Caki2 (cell line): ENCODE measurements around the gene MAG. TPM values are rescaled to one million over a fixed set of nuclear protein-coding genes. Genes with fewer than 3 reads are reported as not detected.
"Not testable (repeated sequence)": the region's sequence is repeated elsewhere in the genome, so short reads cannot be mapped to it uniquely, and the experiment has no call there.

ENCODE experiments used
- DNase-seq: peaks from one replicate; pipeline ENCODE4 v3.0.0-alpha.2; 2015; ENCODE audit warnings: low read depth
- in situ Hi-C: cut with HindIII; loops from 2 replicates; pipeline ENCODE4 v1.10.0; 2016; ENCODE audit warnings: low sequenced_read_pairs, low pct_unique_long_range_greater_than_20kb, mixed read lengths
- total RNA-seq: library from RNA; depleted of rRNA; stranded (reverse); fragments of >200 nt; shearing (Covaris generic); gene quantifications from 2 replicates; pipeline ENCODE4 v1.2.3, GENCODE V29; 2014; ENCODE audit warnings: low replicate concordance

The MAG gene
- total RNA-seq, 1 experiment from 2014 or later: 5.7 TPM

DNA sequence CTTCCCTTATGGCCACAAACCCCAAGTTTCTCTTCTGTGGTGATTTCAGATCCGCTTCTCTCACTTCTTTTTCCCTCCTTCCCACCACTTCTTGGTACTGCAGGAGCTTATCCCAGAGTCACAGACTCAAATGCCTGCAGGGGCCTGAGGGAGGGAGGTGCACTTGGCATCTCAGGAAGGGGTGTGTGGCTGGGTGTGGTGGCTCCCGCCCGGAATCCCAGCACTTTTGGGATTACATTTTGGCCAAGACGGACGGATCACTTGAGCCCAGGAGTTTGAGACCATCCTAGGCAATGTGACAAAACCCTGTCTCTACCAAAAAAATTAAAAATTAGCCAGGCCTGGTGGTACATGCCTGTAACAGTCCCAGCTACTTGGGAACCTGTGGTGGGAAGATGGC lies 17.6 kb upstream of the MAG start:
- DNase-seq: no peak
- in situ Hi-C loops: no loop called here

DNA sequence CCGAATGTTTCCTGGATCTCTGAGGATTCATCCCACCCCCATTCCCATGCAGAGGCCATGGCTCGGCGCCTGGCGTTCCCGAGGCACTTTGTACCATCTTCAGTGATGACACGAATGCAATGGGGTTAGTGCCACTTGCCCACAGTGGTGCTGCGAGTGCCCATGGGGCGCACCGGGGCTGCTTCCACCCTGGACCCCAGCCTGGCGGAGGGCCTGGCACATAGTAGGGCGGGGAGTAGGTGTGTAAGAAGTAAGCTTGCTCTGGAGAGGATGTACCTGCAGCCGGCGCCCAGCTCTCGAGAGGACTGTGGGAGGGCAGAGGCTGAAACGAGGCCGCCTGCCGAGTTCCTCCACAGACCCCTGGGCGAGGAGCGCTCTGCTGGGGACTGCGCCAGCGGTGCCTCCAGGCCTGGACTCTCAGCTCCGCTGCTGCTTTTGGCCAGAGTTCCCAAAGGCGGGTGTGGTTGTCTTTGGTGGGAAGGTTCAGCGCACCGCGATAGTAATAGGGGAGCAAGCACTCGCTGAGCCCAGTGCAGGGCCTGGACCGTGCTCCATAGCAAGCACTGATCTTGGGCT lies 15.2 kb upstream of the MAG start:
- in situ Hi-C loops: no loop called here
- DNase-seq: no peak

DNA sequence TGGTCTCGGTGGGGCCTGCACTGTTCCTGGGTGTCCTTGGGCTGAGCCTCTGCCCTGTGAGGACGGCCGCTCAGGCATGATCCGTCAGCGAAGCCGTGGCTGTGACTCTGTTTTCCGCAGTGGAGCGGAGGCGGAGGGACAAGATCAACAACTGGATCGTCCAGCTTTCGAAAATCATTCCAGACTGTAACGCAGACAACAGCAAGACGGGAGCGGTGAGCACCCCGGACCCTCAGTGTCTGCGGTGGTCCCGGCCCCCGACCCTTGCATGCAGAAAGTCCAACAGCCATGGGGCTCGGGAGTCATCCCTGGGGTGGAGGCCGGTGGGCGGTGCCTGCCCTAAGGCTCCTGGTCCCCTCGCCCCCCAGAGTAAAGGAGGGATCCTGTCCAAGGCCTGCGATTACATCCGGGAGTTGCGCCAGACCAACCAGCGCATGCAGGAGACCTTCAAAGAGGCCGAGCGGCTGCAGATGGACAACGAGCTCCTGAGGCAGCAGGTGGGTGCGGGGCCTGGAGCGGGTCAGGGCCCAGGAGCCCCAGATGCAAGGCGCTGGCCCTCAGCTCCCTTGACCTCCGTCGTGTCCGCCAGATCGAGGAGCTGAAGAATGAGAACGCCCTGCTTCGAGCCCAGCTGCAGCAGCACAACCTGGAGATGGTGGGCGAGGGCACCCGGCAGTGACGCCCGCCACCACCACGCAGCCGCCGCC lies 13.2 kb upstream of the MAG start:
- no peak for DNase-seq
- in situ Hi-C loops: no loop called here

DNA sequence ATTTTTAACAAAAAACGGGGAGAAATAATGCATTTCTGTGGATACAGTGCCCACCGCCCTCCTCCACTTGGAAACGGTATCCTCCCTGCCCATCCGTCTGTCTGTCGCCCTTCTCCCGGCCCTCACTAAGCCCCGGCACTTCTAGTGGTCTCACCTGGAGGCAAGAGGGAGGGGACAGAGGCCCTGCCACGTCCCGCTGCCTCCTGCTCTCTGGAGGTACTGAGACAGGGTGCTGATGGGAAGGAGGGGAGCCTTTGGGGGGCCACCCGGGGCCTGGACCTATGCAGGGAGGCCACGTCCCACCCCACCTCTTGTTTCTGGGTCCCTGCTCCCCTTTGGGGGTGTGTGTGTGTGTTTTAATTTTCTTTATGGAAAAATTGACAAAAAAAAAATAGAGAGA lies 12.6 kb upstream of the MAG start:
- in situ Hi-C loops: no loop called here
- no peak for DNase-seq

DNA sequence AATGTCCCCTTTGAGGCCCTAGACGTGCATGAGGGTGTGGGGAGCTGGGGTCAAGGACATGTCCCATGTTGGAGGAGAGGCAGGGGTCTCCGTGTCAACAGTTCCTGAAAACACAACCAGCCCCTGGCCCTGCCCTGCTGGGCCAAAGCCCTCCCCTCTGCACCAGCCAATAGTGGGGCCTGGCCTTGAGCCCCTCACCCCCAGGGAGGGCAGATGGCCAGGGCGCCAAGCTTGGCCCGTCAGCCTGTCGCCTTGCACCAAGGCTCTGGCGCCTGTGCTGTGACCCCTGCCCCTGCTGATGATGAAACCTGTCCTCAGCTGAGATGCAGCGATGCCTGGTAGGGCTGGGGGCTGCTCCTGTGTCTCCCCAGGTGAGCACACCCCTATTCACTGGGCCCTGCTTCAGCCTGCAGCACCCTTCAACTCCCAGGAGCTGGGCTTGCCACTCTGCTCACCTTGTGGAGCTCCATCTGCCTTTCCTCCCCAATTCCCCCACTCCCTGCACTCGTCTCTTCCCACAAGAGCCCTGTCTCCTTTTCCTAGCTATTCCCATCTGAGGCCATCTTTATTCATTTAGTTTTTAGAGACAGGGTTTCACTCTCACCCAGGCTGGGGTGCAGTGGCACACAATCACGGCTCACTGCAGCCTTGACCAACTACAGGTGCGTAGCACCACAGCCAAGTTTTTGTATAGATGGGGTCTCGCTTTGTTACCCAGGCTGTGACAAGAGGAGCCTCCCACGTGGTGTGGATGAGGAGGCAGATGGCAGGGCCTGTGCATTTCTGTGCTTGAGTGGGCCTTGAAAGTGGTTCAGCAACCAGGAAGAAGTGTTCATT lies 11.8 kb upstream of the MAG start:
- no peak for DNase-seq
- in situ Hi-C loops: no loop called here

DNA sequence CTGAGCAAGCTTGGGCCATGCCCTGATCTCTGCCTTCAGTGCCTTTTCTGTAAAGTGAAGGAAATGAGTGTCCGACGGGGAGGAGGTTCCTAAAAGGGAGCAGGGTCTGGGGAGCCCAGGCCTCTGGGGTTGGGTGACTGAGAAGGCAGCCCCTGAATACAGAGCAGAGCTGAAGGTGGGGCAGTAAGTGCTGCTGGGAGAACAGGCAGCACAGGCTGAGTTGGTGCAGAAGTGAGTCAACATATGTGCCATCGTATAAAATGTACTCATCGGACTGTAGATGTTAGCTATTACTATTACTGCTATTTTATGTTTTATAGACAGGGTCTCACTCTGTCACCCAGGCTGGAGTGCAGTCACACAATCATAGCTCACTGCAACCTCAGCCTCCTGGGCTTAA lies 10.7 kb upstream of the MAG start:
- in situ Hi-C loops: no loop called here
- DNase-seq: no peak

DNA sequence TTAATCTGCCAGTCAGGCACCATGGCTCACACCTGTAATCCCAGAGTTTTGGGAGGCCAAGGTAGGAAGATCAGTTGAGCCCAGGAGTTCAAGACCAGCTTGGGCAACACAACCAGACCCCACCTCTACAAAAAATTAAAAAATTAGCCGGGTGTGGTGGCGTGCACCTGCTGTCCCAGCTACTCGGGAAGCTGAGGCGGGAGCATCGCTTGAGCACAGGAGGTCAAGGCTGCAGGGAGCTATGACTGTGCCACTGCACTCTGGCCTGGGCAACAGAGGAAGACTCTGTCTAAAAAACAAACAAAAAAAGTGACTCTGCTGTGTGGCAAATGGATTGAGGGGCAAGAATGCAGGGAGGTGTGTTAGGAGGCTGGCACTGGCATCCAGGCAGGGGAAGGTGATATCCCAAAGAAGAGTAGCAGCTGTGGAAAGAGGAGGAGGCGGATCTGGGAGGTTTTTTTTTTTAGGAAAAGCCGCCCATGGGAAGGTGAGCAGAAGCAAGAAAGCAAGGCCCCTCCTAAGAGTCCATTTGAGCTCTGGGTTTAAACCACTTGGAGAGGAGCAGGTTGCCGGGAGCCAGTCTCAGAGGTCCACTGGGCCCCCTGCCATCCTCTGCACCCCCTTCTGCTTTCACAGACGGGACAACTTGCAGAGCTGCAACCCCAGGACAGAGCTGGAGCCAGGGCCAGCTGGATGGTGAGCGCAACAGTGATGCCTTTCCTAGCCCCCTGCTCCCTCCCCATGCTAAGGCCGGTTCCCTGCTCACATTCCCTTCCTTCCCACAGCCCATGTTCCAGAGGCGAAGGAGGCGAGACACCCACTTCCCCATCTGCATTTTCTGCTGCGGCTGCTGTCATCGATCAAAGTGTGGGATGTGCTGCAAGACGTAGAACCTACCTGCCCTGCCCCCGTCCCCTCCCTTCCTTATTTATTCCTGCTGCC lies 7.5 kb upstream of the MAG start:
- in situ Hi-C loops: no loop called here
- no peak for DNase-seq

DNA sequence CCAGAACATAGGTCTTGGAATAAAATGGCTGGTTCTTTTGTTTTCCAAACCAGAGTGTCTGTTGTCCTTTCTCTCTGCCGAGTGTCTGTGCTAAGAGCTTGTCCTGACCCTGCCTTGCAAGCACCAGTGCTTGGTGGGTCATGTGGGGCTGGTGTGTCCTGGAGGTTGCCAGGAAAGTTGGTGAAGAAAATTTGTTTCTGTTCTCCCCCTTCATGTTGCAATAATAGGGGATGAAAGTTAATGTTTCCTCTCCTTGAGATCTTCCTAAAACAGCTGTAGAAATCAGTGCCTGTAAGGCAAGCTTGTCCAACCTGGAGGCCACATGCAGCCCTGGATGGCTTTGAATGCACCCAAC lies 6.9 kb upstream of the MAG start:
- DNase-seq: no peak

DNA sequence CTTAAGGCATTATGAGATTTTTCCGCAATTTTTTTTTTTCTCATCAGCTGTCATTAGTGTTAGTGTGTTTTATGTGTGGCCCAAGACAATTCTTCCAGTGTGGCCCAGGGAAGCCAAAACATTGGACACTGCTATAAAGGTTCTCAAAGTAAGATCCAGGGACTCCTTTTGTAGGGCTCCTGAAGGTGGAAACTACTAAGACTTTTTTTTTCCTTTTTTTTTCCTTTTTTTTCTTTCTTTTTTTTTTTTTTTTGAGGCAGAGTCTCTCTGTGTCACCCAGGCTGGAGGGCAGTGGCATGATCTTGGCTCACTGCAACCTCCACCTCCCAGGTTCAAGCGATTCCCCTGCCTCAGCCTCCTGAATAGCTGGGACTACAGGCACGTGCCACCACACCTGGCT lies 6.5 kb upstream of the MAG start:
- in situ Hi-C loops, DNase-seq: not testable (repeated sequence)

More for the DNA sequence above, 6.9 kb upstream of the MAG start:
- in situ Hi-C loops: no loop called here

DNA sequence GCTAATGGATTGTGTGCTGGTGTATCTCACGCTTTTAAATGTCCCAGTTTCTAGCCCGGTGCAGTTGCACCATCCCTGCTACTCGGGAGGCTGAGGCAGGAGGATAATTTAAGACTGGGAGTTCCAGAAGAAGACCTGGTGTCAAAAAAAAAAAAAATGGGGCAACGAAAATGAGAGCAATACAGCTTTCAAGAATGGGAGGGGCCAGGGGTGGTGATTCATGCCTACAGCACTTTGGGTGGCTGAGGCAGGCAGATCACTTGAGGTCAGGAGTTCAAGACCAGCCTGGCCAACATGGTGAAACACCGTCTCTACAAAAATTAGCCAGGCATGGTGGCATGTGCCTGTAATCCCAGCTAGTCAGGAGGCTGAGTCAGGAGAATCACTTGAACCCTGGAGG lies 5.9 kb upstream of the MAG start:
- DNase-seq, in situ Hi-C loops: not testable (repeated sequence)

DNA sequence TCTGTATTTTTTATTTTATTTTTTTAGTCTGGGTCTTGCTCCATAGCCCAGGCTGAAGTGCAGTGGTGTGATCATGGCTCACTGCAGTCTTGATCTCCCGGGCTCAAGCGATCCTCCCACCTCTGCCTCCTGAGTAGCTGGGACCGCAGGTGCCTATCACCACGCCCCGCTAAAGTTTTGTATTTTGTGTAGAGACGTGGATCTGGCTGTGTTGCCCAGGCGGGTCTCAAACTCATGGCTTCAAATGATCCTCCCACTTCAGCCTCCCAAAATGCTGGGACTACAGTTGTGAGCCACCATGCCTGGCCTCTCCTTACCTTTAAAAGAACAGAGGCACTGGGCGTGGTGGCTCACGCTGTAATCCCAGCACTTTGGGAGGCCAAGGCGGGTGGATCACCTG lies 4.2 kb upstream of the MAG start:
- in situ Hi-C loops: no loop called here
- DNase-seq: no peak

DNA sequence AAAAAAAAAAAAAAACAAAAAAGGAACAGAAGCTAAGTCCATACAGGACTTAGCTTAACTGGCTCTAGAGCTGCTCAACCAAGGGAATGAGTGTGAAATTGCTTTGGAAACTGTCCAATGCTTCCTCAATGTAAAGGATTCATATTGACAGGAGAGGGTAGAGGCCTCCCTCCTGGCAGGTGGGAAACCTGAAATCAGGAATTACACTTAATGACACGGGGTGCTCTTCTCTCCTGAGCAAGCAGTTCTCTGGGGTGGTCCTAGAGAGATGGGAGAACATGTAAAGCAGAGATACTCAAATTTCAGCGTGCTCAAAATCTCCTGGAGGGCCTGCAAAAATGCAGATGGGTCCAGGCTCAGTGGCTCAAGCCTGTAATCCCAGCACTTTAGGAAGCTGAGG lies 3.6 kb upstream of the MAG start:
- in situ Hi-C loops: no loop called here
- DNase-seq: no peak

DNA sequence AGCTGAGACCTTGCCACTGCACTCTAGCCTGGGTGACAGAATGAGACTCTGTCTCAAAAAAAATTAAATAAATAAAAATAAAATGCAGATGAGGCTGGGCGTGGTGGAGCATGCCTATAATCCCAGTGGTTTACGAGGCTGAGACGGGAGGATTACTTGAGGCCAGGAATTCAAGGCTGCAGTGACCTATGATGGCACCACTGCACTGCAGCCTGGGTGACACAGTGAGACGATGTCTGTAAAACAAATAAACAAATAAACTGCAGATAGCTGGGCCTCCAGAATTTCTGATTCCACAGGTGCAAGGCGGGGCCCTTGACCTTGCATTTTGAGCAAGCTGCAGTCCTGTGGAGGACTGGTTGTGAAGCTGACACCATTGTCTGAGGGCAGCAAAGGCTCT lies 3.1 kb upstream of the MAG start:
- no peak for DNase-seq

DNA sequence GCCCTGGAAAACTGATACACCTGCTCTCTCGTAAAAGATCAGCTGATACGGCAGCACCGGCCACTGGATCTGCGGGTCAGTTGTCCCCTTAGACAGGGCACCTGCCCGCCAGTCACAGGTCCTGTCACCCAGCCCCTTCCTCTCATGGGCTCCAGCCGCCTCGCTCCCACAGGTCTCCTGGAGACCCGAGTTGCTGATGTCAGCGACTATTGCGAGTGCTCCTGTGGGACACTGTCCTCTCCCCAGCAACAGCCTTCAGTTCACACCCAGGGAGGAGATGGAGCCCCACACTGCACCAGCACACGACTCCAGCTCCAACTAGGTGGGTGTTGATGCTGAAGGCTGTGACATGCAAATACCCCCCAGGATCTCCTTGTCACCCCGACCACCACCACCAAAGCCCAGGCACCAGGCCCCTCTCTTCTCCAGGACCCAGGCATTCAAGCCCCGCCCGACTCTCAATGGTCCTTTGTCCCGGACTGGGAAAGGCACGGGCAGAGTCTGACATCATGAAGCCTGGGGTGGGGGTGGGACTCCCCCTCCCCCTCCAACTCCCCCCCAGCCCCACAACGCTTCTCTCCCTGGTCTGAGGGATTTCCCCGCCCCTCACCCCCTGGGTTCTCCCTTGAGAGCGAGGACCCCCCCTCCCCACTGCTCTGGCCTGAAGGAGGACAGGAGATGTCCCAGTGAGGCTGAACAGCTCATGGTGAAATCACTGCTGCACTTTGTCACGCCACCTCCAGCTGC lies 1.4 kb upstream of the MAG start:
- in situ Hi-C loops: no loop called here
- DNase-seq: no peak

More for the DNA sequence above, 3.1 kb upstream of the MAG start:
- in situ Hi-C loops: no loop called here

DNA sequence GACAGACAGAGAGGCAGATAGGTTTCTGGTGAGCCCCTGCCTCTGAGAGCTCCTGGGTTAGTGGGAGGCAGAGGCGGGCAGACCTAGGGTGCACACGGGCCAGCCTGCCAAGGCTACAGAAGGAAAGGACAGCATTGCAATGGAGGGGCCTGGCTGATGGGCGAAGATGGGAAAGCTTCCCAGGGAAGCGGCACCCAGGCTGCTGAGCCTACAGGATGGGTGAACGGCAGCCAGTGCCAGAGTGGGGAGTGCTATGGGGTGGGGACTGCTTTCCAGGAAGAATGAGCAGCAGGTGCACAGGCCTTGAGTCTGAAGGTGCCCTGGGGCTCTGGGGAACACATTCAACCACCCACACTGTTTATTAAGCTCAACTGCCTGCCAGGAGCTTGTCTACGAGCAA lies 702 bp upstream of the MAG start:
- in situ Hi-C loops: no loop called here
- DNase-seq: no peak

DNA sequence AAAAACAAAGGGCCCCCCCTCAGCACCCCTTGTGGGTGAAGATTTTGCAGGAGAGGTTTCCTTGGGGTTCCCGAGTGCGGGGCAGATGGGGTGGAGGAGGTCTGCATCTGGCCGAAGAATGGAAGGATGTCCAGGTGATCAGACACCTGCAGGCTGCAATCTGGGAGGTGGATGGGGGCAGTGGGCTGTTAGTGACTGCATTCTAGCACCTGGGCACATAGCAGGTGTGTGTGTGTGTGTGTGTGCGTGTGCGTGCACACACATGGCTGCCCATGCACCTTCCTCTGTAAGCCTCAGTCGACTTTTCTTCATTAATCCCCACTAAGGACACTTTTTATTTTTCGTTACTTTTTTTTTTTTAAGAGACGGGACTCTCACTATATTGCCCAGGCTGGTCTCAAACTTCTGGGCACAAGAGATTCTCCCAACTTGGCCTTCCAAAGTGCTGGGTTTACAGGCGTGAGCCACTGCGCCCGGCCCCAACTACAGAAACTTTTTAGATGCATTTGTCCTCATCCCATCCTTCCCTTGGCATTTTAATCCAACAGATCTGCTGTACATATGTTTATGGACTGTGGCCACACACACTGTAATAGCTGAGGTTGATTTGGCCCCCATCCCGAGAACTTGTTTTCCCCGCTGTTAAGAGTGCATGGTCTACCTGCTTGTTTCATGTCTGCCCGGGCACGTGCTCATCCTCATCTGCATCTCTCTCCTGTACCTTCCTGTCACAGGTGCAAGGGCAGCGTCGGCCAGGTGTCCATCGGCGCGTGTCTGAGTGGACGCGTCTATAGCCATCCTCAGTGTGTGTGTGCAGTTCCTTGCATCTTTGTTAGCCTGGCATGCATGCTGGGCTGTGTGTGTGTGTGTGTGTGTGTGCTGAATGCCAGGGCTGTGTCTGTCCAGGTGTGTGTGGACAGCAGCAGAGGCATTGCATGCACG lies 731 bp downstream of the MAG start:
- DNase-seq: no peak
- in situ Hi-C loops: no loop called here

DNA sequence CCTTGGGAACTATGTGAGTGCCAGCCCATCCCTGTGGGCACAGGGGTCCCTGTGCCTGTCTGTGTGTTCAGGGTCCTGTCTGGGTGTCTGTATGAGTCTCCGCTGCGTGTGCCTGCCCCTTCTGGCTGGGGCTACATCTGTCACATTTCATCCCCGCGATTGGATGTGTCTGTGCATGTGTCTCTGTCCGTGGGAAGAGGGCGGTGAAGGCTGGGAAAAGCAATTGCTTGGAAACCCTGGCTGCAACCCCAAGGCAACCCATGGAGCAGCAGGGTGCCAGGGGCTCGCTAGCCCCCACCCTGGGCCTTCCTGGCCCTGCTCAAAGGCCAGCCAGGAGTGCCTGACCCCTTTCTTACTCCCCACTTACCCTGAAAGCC lies 1.4 kb downstream of the MAG start:
- in situ Hi-C loops: no loop called here

More for the DNA sequence above, 1.4 kb downstream of the MAG start:
- no peak for DNase-seq
